NCI-H2227 (cell line): ENCODE data around the gene UCK2.
"Not testable (repeated sequence)": the region's sequence is repeated elsewhere in the genome, so short reads cannot be mapped to it uniquely, and the experiment has no call there.

Experiments
- DNase-seq: peaks from one replicate; lab custom pipeline; 2025; ENCODE audit not compliant: unreplicated experiment; lab: John Stamatoyannopoulos, UW

The UCK2 gene

GRCh38 chr1:165827268-165828102 lies at the start of gene UCK2:
Gene UCK2, plus strand, starts transcription at chr1:165827614. Its CDS starts 220 bp downstream, at chr1:165827834.
- peak; percentile 90 for DNase-seq

GRCh38 chr1:165778197-165778596 lies 49.2 kb upstream of the UCK2 start:
- DNase-seq, result not testable (repeated sequence)

- not testable (repeated sequence) for DNase-seq
Measured at GRCh38 chr1:165783519-165783918, 43.9 kb upstream of the UCK2 start.

GRCh38 chr1:165787741-165788140 lies 39.7 kb upstream of the UCK2 start:
- no peak for DNase-seq

- no peak for DNase-seq
Measured at GRCh38 chr1:165793951-165794350, 33.5 kb upstream of the UCK2 start.

GRCh38 chr1:165795894-165796293 lies 31.5 kb upstream of the UCK2 start:
- no peak for DNase-seq

GRCh38 chr1:165799387-165799786 lies 28.0 kb upstream of the UCK2 start:
- DNase-seq, result no peak

- DNase-seq, result not testable (repeated sequence)
Measured at GRCh38 chr1:165804513-165804912, 22.9 kb upstream of the UCK2 start.

- no peak for DNase-seq
Measured at GRCh38 chr1:165807613-165808012, 19.8 kb upstream of the UCK2 start.

- no peak for DNase-seq
Measured at GRCh38 chr1:165815725-165816124, 11.7 kb upstream of the UCK2 start.

GRCh38 chr1:165816157-165816556 lies 11.3 kb upstream of the UCK2 start:
- no peak for DNase-seq

- DNase-seq, result no peak
Measured at GRCh38 chr1:165816826-165817497, 10.5 kb upstream of the UCK2 start.

- DNase-seq, result no peak
Measured at GRCh38 chr1:165823552-165824268, 3.7 kb upstream of the UCK2 start.

- DNase-seq, result no peak
Measured at GRCh38 chr1:165824269-165824643, 3.2 kb upstream of the UCK2 start.

- no peak for DNase-seq
Measured at GRCh38 chr1:165826565-165827267, 698 bp upstream of the UCK2 start.

- DNase-seq, result peak; percentile 76
Measured at GRCh38 chr1:165828103-165828668, 772 bp downstream of the UCK2 start.

- DNase-seq, result peak; percentile 88
Measured at GRCh38 chr1:165828669-165829329, 1.4 kb downstream of the UCK2 start.

GRCh38 chr1:165829888-165830287 lies 2.5 kb downstream of the UCK2 start:
- no peak for DNase-seq

GRCh38 chr1:165831146-165831545 lies 3.7 kb downstream of the UCK2 start:
- DNase-seq, result no peak

- DNase-seq, result no peak
Measured at GRCh38 chr1:165832902-165833301, 5.5 kb downstream of the UCK2 start.
